K562 (cell line): Measurements from ENCODE around the gene COPS4. TPM values are rescaled to one million over a fixed set of nuclear protein-coding genes. Genes with fewer than 3 reads are reported as not detected.
A peak's percentile ranks its signal among the peaks of the same experiment; 100 is the strongest.

Experiments used
- ARNT ChIP-seq, 2 experiments: fragments of 450-650 bp; IDR thresholded peaks; 2 replicates each; pipeline ENCODE4 v1.6.1; 2016; ENCODE audit warnings: mild to moderate bottlenecking in 1 of 2
- ATF1 ChIP-seq, 2 experiments: fragments of 450-650 bp in 1 of 2; IDR thresholded peaks; 2 replicates each; pipeline ENCODE4 v1.6.1; 2016; ENCODE audit warnings: missing compliant biosample characterization in 1 of 2, missing genetic modification characterization in 1 of 2
- CBX1 ChIP-seq: sonication (generic); IDR thresholded peaks from 2 replicates; pipeline ENCODE4 v1.6.1; 2016; ENCODE audit warnings: antibody characterized with exemption, low read depth, mild to moderate bottlenecking
- CXXC5 ChIP-seq: fragments of 250-450 bp; sonication (Bioruptor Pico); IDR thresholded peaks from 2 replicates; pipeline ENCODE4 v1.8.0; 2022; ENCODE audit warnings: inconsistent platforms, mild to moderate bottlenecking, moderate library complexity
- DDX20 ChIP-seq: fragments of 450-650 bp; IDR thresholded peaks from 2 replicates; pipeline ENCODE4 v1.6.1; 2016; ENCODE audit warnings: missing genetic modification characterization, low read depth, mild to moderate bottlenecking, missing compliant biosample characterization, moderate library complexity
- ESRRA ChIP-seq: fragments of 450-650 bp; IDR thresholded peaks from 2 replicates; pipeline ENCODE4 v1.6.1; 2014; ENCODE audit warnings: low read depth, mild to moderate bottlenecking, moderate library complexity, borderline replicate concordance
- EZH2 ChIP-seq: IDR thresholded peaks from 2 replicates; pipeline ENCODE4 v1.6.1; 2012; ENCODE audit warnings: low read depth, mild to moderate bottlenecking, inconsistent platforms, low read length, borderline replicate concordance
- FOXK2 ChIP-seq, 2 experiments: fragments of 450-650 bp; IDR thresholded peaks in 1 of 2; conservative IDR thresholded peaks in 1 of 2; 2 replicates each; pipeline ENCODE4 v1.6.1; 2016; ENCODE audit warnings: low read depth in 2 of 2, mild to moderate bottlenecking in 1 of 2
- GATA2 ChIP-seq: sonication (generic); formaldehyde crosslinking; IDR thresholded peaks from 2 replicates; pipeline ENCODE4 v1.4.0; 2020; ENCODE audit warnings: mild to moderate bottlenecking, missing genetic modification reagents
- GATAD2B ChIP-seq: fragments of 450-650 bp; IDR thresholded peaks from 2 replicates; pipeline ENCODE4 v1.6.1; 2017; ENCODE audit warnings: mild to moderate bottlenecking, borderline replicate concordance
- HDAC1 ChIP-seq, 2 experiments: fragments of 450-650 bp; IDR thresholded peaks; 2 replicates each; pipeline ENCODE4 v1.6.1; 2016 to 2017; ENCODE audit warnings: inconsistent platforms in 1 of 2, mild to moderate bottlenecking in 1 of 2, moderate library complexity in 1 of 2
- MAFK ChIP-seq: IDR thresholded peaks from 2 replicates; pipeline ENCODE4 v1.6.1; 2011; ENCODE audit warnings: low read length, improper control_type of control experiment
- MTA1 ChIP-seq: fragments of 450-650 bp; IDR thresholded peaks from 2 replicates; pipeline ENCODE4 v1.6.1; 2017; ENCODE audit warnings: borderline replicate concordance
- NBN ChIP-seq: fragments of 450-650 bp; IDR thresholded peaks from 2 replicates; pipeline ENCODE4 v1.6.1; 2016; ENCODE audit warnings: low read depth, mild to moderate bottlenecking
- NELFE ChIP-seq: IDR thresholded peaks from 2 replicates; pipeline ENCODE4 v1.6.1; 2011; ENCODE audit warnings: mild to moderate bottlenecking; ENCODE audit not compliant: insufficient read depth, insufficient read length
- NFYB ChIP-seq: IDR thresholded peaks from 2 replicates; pipeline ENCODE4 v1.6.1; 2011; ENCODE audit warnings: mild to moderate bottlenecking, moderate library complexity; ENCODE audit not compliant: insufficient read length; ENCODE audit errors: extremely low read depth
- PTTG1 ChIP-seq: fragments of 450-650 bp; IDR thresholded peaks from 2 replicates; pipeline ENCODE4 v1.6.1; 2016; ENCODE audit warnings: low read depth, mild to moderate bottlenecking, missing genetic modification characterization, missing compliant biosample characterization
- RFX7 ChIP-seq: fragments of 250-450 bp; sonication (Bioruptor Pico); IDR thresholded peaks from 2 replicates; pipeline ENCODE4 v1.5.1; 2021; ENCODE audit warnings: mild to moderate bottlenecking
- SIN3B ChIP-seq: fragments of 450-650 bp; IDR thresholded peaks from 2 replicates; pipeline ENCODE4 v1.6.1; 2017; ENCODE audit warnings: low read depth, mild to moderate bottlenecking, moderate library complexity
- TAF1 ChIP-seq: IDR thresholded peaks from 2 replicates; pipeline ENCODE4 v1.6.1; 2011; ENCODE audit warnings: mild to moderate bottlenecking, low read length, moderate library complexity; ENCODE audit not compliant: insufficient read depth, control insufficient read depth, severe bottlenecking; ENCODE audit errors: extremely low read depth
- TARDBP ChIP-seq: fragments of 450-650 bp; IDR thresholded peaks from 2 replicates; pipeline ENCODE4 v1.6.1; 2016
- ZBTB1 ChIP-seq: sonication (generic); formaldehyde crosslinking; IDR thresholded peaks from 2 replicates; pipeline ENCODE4 v1.8.1; 2023; ENCODE audit warnings: missing genetic modification reagents, low read depth, mild to moderate bottlenecking, borderline replicate concordance
- ZNF232 ChIP-seq: sonication (generic); formaldehyde crosslinking; IDR thresholded peaks from 2 replicates; pipeline ENCODE4 v1.8.0; 2022; ENCODE audit warnings: mild to moderate bottlenecking, missing genetic modification reagents
- ZNF57 ChIP-seq: fragments of 450-650 bp; formaldehyde crosslinking; IDR thresholded peaks from 2 replicates; pipeline ENCODE4 v1.4.0; 2020; ENCODE audit warnings: mild to moderate bottlenecking, moderate library complexity
- ZNF76 ChIP-seq: fragments of 250-450 bp; sonication (Bioruptor Pico); IDR thresholded peaks from 2 replicates; pipeline ENCODE4 v1.4.0; 2020; ENCODE audit warnings: mild to moderate bottlenecking, moderate library complexity, borderline replicate concordance
- polyA plus RNA-seq, 8 experiments: library from polyadenylated mRNA; depleted of rRNA in 4 of 8; stranded (reverse) in 5 of 8; unstranded in 3 of 8; fragments of >200 nt; fragmentation: Nextera tagmentation in 2 of 8; fragmentation: Illumina TruSeq in 1 of 8; extraction: Ambion mirVana in 2 of 8; extraction: Trizol in 1 of 8; gene quantifications; 2 replicates each; pipeline versions ENCODE4 v1.2.1 to v1.2.3, GENCODE V29; 2011 to 2014; ENCODE audit warnings: inconsistent platforms in 1 of 8, missing spikeins in 1 of 8
- total RNA-seq, 7 experiments: library from RNA; depleted of rRNA in 6 of 7; stranded (reverse); fragments of >200 nt in 6 of 7; fragmentation: Illumina TruSeq in 2 of 7; extraction: Trizol in 2 of 7; gene quantifications; 2 replicates each; pipeline versions ENCODE4 v1.2.1 to v1.2.3, GENCODE V29; 2011 to 2021; ENCODE audit warnings: low replicate concordance in 1 of 7
- TF ChIP-seq, protein P1 (sequence below): sonication (generic); formaldehyde crosslinking; IDR thresholded peaks from 2 replicates; pipeline ENCODE4 v1.8.0; 2022; ENCODE audit warnings: mild to moderate bottlenecking, low read depth, missing genetic modification reagents
- TF ChIP-seq, protein P2 (sequence below): IDR thresholded peaks from 2 replicates; pipeline ENCODE4 v1.6.1; 2014; ENCODE audit warnings: antibody characterized with exemption
- TF ChIP-seq, protein P3 (sequence below): conservative IDR thresholded peaks from 2 replicates; pipeline ENCODE4 v1.6.1; 2011; ENCODE audit warnings: low read depth, mild to moderate bottlenecking, low read length; ENCODE audit not compliant: control insufficient read depth

Gene COPS4
- total and polyA plus RNA-seq, 9 of the 15 experiments (the other 6 are each of a cell fraction or from before 2014, with no cell fraction given) = 44.7 to 180 (median 70.9) TPM

DNA sequence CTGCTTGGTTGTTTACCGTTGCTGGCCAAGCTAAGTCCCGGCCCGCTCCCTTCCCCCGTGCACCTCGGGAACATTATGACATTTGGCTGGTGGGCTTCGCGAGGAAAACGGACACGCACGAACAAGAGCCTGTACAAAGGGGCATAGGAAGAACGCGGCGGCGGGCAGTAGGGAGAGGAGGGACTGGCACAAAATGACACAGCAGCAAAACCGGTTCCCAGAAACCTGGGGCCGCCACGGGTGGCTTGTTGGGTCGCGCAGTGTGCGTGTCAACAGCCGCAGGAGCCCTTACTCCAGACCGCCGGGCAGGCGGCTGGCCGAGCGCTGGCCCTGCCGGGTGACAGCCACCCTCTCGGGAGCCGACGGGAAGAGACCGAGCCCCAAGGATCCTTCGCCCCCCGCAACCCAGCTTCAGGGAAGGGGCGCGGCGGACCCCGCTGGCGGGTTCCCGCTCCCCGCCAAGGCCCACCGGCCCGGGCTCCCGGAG lies 22.7 kb upstream of the COPS4 start (continued):
- TF ChIP-seq TAF1 = no peak
- TF ChIP-seq, protein P1, sequence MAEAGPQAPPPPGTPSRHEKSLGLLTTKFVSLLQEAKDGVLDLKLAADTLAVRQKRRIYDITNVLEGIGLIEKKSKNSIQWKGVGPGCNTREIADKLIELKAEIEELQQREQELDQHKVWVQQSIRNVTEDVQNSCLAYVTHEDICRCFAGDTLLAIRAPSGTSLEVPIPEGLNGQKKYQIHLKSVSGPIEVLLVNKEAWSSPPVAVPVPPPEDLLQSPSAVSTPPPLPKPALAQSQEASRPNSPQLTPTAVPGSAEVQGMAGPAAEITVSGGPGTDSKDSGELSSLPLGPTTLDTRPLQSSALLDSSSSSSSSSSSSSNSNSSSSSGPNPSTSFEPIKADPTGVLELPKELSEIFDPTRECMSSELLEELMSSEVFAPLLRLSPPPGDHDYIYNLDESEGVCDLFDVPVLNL (CRISPR knock-in tag) = no peak
- no peak for TF ChIP-seq RFX7 (CRISPR knock-in tag)
- no peak for TF ChIP-seq TARDBP
- 0 out of 2 replicates have a peak, but pooled peaks have one; percentile 51 for TF ChIP-seq MTA1
- TF ChIP-seq GATAD2B = no peak
- no peak for TF ChIP-seq MAFK
- TF ChIP-seq, protein P2, sequence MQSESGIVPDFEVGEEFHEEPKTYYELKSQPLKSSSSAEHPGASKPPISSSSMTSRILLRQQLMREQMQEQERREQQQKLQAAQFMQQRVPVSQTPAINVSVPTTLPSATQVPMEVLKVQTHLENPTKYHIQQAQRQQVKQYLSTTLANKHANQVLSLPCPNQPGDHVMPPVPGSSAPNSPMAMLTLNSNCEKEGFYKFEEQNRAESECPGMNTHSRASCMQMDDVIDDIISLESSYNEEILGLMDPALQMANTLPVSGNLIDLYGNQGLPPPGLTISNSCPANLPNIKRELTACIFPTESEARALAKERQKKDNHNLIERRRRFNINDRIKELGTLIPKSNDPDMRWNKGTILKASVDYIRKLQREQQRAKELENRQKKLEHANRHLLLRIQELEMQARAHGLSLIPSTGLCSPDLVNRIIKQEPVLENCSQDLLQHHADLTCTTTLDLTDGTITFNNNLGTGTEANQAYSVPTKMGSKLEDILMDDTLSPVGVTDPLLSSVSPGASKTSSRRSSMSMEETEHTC = no peak
- TF ChIP-seq FOXK2 (conservative IDR thresholded peaks at IDR 0.05 in 1 of 2, IDR thresholded peaks at IDR 0.05 in 1 of 2; ENCODE audit: low read depth in 2 of 2) = peak in 1 of 2 experiments; percentile 61; a peak in 3 of 4 replicates
- no peak for TF ChIP-seq ZNF57
- TF ChIP-seq EZH2 = no peak
- peak in 1 of 2 experiments; percentile 59; a peak in 2 of 4 replicates for TF ChIP-seq HDAC1 (IDR thresholded peaks at IDR 0.05)
- peak; percentile 50; the same call in 1 of the 2 replicates for TF ChIP-seq ZBTB1 (CRISPR knock-in tag)
- no peak for TF ChIP-seq SIN3B
- no peak for TF ChIP-seq PTTG1 (tag)
- no peak for TF ChIP-seq NELFE
- TF ChIP-seq ATF1 (CRISPR knock-in tag; IDR thresholded peaks at IDR 0.05) = 0 out of 2 replicates have a peak, but pooled peaks have one; percentile 9
- no peak for TF ChIP-seq ATF1 (tag; IDR thresholded peaks at IDR 0.05)
- no peak for TF ChIP-seq CBX1
- no peak for TF ChIP-seq NFYB
- no peak for TF ChIP-seq ARNT (IDR thresholded peaks at IDR 0.05)
- TF ChIP-seq, protein P3, sequence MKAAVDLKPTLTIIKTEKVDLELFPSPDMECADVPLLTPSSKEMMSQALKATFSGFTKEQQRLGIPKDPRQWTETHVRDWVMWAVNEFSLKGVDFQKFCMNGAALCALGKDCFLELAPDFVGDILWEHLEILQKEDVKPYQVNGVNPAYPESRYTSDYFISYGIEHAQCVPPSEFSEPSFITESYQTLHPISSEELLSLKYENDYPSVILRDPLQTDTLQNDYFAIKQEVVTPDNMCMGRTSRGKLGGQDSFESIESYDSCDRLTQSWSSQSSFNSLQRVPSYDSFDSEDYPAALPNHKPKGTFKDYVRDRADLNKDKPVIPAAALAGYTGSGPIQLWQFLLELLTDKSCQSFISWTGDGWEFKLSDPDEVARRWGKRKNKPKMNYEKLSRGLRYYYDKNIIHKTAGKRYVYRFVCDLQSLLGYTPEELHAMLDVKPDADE = 0 out of 2 replicates have a peak, but pooled peaks have one; percentile 15
- TF ChIP-seq ZNF76 (CRISPR knock-in tag) = 0 out of 2 replicates have a peak, but pooled peaks have one; percentile 20
- no peak for TF ChIP-seq GATA2
- no peak for TF ChIP-seq ESRRA
- no peak for TF ChIP-seq CXXC5 (CRISPR knock-in tag)
- no peak for TF ChIP-seq NBN
- TF ChIP-seq ZNF232 = no peak
- no peak for TF ChIP-seq DDX20
